ENCODE results near the gene HMHB1. TPM values are rescaled to one million over a fixed set of nuclear protein-coding genes. Genes with fewer than 3 reads are reported as not detected.

The HMHB1 gene
- polyA plus RNA-seq (ENCODE audit: insufficient read length in 4 of 4): not detected

DNA sequence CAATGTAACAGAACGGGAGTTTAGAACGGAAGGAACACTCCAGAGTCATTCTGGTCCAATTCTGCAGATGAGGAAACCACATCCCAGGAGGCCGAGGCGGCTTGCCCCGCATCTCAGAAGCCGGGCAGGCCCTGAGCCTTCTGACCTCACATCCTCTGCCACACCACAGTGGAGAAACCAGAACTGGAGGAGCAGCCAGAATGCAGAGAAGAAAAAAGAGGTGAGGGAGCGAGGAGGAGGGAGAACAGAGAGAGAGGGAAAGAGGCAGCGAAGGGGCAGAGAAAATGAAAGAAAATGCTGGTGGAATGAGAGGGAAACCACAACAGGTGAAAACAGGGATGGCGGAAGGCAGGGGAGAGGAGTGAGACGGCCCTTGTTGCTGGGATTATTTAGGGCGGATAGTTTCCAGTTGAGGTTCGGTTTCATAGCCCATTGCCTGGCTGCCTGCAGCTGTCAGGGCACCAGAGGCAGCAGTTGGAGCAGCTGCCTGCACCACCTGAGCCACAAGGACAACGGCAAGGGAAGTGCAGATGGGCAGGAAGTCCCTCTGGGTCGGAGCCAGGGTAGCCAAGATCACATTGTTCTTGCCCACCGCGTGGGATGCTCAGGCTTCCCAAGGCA is at the start of gene HMHB1:
Gene HMHB1, plus strand, starts transcription at position 77 of the 621 bp plus-strand sequence.
- DNase-seq (ENCODE audit: low read depth in 4 of 4, low spot score in 3 of 4): no peak

DNA sequence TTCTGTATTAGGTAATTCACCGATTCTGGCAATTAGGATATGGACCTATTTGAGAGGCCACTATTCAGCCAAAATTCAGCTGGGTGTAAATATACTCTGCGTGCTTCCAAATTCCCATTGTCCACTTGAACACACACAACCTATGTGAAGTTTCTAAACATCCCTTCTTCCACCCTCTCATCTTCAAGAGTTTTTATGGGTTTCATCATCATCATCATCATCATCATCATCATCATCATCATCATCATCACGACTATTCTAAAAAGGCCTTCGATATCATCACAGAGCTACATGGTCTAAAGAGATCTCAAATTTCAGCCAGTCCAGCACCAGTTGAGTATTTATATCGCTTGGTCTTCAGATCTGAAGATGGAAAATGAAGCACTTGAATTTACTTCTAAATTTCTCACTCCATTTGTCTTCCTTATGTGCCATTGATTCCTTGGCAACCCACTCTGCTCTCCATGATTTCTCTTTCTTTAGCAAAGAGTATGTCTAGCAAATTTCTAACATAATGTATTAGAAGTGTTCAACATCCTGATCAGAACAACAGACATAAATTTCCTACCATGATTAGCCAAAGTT is 49.2 kb upstream of the HMHB1 start:
- no peak for DNase-seq (ENCODE audit: low read depth in 4 of 4, low spot score in 3 of 4)

GRCh38 chr5:143767162-143767561 is 44.8 kb upstream of the HMHB1 start:
- DNase-seq (ENCODE audit: low read depth in 4 of 4, low spot score in 3 of 4): no peak

DNA sequence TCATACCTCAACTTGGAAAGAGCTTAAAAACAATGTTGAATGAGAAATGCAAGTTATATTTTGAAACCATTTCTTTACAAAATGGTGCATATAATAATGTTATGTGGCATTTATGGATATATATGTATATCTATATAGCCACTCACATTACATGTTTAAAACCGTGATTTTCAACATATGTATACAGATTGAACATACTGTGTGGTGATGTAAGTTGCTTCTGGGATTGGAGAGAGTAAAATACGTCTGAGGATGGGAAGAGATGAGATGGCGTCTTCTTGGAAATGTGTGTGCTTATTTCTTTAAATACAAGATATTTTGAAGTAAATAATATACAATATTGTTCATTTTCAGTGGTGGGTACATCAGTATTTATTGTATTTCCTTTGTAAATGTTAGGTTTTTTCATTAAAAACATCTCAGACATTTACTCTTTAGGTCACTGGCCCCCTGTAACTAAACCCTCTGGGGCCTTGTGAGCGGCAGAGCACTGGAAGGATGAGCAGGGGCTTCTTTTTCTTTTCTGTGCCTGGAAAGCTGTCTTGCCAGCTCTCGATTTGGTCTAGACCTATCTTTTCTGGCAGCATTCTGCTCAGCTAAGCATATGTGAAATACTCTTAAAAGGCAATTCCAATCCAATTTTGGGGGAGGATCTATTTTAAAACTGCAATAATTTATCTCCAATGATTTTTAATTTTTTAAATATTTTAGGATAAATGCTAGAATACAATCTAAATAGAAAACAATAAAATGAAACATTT is 42.8 kb upstream of the HMHB1 start:
- no peak for DNase-seq (ENCODE audit: low read depth in 4 of 4, low spot score in 3 of 4)

GRCh38 chr5:143770450-143770849 is 41.5 kb upstream of the HMHB1 start:
- DNase-seq (ENCODE audit: low read depth in 4 of 4, low spot score in 3 of 4): no peak

DNA sequence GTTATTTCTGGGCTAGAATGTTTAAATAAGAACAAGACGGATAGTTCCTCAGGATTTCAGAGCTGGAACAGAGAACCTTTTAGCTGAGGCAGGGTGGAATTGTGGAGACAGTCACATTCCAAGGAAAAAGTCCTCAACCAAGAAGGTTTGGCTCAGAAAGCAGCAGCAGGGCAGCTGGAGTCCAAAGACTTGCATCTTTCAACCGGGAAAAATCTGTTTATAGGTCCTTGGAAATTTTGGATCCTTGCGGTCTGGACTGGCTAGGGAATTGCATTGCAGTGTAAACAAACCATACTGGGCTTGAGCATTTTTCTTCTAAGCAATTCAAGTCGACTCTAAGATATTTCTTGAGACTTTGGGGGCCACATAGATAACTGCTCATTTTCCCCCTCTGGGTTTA is 40.8 kb upstream of the HMHB1 start:
- DNase-seq (ENCODE audit: low read depth in 4 of 4, low spot score in 3 of 4): no peak

DNA sequence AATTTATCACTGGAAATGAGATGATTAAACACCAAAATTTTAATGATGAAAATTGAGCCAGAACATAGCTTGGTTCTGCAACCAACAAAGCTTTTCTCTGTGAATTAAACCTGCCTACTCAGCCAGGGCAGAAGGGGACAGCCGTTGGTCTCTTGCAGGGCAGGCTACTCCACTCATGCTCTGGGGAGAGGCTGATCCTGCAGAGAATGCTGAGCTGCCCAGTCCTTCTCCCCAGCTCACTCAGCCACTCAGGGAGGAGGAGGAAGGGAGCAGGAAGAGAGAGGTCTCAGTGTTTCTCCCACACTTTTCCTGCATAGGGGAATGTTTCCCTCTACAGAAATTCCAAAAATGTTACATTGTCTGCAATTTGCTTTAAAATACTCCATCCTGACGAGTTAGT is 40.4 kb upstream of the HMHB1 start:
- no peak for DNase-seq (ENCODE audit: low read depth in 4 of 4, low spot score in 3 of 4)

DNA sequence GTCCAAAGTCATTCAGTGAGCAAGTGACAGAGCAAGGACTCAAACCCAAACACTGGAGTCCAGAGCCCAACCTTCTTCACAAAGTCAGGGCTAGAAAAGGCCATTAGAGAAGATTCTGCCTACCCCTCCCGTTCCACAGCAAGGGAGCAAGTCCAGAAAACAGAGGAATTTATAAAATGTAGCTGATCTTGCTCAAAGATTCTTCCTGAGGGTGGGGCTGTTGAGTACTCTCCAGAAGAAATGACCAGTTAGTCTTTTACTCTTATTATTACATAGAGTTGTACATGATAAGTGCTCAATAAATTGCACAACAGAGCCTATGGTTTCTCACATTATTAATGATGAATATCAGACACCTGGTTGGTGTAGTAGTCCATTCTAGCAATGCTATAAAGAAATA is 39.3 kb upstream of the HMHB1 start:
- no peak for DNase-seq (ENCODE audit: low read depth in 4 of 4, low spot score in 3 of 4)

- DNase-seq (ENCODE audit: low read depth in 4 of 4, low spot score in 3 of 4): no peak
Observed at GRCh38 chr5:143775258-143775657, 36.7 kb upstream of the HMHB1 start.

DNA sequence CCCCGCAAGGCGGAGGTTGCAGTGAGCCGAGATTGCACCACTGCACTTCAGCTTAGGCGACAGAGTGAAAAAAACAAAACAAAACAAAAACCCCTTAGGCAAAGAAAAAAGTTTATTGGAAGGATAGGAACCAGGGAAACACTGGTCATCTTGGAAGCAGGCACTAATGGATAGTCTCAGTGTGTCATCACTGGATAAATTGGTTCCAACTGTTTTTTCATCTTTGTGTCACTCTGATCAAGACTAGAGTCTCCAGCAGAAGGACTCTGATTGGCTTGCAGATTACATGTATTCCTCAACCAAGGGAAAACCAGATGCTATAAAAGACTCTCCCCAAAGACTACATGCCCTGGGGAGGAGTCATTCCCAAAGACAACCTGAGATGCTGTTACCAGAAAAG is 35.0 kb upstream of the HMHB1 start:
- DNase-seq (ENCODE audit: low read depth in 4 of 4, low spot score in 3 of 4): no peak

DNA sequence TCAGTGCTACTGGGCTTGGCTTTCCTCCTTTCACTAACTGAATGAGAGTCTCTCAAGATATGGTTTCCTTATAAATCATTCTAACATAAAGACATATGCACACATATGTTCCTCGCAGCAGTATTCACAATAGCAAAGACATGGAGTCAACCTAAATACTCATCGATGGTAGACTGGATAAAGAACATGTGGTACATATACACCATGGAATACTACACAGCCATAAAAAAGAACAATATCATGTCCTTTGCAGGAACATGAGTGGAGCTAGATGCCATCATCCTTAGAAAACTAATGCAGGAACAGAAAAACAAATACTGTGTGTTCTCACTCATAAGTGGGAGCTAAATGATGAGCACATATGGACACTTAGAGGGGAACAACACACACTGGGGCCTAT is 32.5 kb upstream of the HMHB1 start:
- no peak for DNase-seq (ENCODE audit: low read depth in 4 of 4, low spot score in 3 of 4)

DNA sequence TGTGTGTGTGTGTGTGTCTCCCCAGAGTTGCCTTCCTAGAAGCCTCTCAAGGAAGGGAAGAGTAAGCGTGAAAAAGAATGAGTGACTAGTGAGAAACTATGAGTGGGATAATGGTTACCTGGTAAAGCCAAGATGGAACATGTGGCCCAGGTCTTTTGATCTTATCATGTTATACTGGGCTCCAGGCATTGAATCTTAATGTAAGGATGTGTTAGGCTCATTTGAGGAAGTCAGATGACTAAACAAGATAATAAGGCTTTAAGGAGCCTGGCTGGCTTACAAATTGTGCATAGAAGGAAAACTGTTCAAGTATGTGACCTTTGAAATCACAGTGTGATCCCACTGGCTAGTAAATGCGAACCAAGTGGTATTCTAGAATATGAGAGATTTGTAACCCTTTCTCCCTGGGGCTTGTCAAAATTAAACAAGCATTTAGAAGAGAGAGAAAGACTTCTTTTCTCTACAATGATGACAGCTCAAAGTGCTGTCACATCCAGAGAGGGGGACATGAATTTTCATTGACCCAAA is 29.9 kb upstream of the HMHB1 start:
- no peak for DNase-seq (ENCODE audit: low read depth in 4 of 4, low spot score in 3 of 4)

DNA sequence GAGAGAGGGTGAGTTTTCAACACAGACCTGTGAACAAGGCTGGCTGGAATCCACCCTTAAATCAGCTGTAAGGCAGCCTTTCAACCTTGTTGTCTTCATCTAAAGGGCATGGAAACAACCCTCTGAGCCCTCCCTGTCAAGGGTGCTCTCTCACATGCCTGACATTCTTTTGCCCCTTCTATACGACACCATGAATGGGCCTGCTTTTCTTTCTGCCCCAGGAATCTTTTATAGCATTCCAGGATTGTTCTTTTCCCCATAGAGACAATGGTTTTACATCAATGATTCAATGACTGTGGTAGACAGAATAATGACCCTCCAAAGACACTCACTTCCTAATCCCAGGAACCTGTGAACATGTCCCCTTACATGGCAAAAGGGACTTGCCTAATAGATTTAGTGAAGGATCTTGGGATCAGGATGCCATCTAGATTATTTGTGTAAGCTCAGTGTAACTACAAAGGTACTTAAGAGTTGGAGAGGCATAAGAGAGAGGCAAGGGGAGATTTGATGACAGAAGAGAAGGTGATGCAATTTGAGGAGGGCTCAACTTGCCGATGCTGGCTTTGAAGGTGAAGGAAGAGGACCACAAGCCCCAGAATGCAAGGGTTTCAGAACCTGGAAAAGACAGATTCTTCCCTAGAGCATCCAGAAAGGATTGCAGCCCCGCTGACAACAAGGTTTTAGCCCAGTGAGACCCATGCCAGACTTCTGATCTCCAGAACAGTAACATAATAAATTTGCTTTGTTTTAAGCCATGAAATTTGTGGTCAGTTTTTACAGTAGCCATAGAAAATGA is 29.2 kb upstream of the HMHB1 start:
- no peak for DNase-seq (ENCODE audit: low read depth in 4 of 4, low spot score in 3 of 4)

- DNase-seq (ENCODE audit: low read depth in 4 of 4, low spot score in 3 of 4): no peak
Observed at GRCh38 chr5:143788401-143788800, 23.6 kb upstream of the HMHB1 start.

GRCh38 chr5:143790457-143791112 is 21.4 kb upstream of the HMHB1 start:
- no peak for DNase-seq (ENCODE audit: low read depth in 4 of 4, low spot score in 3 of 4)

GRCh38 chr5:143791848-143792731 is 19.9 kb upstream of the HMHB1 start:
- no peak for DNase-seq (ENCODE audit: low read depth in 4 of 4, low spot score in 3 of 4)

- no peak for DNase-seq (ENCODE audit: low read depth in 4 of 4, low spot score in 3 of 4)
Observed at GRCh38 chr5:143793249-143793648, 18.7 kb upstream of the HMHB1 start.

DNA sequence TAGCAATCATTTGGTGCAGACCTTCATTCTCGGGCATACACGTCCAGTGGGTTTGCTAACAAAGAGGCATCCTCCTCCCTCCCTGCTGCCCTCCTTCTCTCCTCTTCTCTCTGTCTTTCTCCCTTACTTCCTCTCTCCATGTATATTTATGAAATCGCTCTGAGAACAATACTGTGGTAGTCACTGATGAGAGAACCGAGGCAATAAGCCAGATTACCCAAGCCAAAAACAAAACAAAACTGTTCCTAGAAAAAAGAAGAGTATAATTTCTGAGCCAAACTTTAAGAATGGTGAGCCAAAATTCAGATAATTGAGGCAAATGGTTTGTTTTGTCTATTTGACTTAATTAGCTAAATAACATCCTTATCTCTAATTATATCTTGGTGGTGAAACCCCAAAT is 15.8 kb upstream of the HMHB1 start:
- DNase-seq (ENCODE audit: low read depth in 4 of 4, low spot score in 3 of 4): no peak

DNA sequence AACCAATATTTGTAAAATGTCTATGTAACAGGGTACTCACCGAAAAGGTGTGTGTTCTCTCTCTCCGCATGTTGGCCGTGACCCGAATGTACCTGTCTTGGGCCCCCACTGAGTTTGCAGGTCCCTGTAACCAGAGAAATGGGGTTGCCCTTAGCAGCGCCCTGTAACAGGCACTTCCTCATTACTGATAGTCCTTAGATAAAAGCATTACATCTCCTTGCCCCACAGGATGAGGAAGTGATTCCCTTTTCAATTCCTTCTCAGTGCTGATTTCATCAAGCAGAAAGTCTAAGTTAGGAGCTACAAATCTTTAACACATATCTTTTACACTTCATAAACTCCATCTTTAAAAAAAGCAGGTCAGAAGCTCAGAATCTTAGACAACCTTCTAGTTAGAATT is 15.2 kb upstream of the HMHB1 start:
- no peak for DNase-seq (ENCODE audit: low read depth in 4 of 4, low spot score in 3 of 4)

GRCh38 chr5:143800715-143801114 is 11.2 kb upstream of the HMHB1 start:
- no peak for DNase-seq (ENCODE audit: low read depth in 4 of 4, low spot score in 3 of 4)

Data from left renal pelvis (tissue), 4 donors.